ENCODE measurements around the gene IKZF5. TPM values are rescaled to one million over a fixed set of nuclear protein-coding genes. Genes with fewer than 3 reads are reported as not detected.
A peak's percentile ranks its signal among the peaks of the same experiment; 100 is the strongest.

The IKZF5 gene
- total RNA-seq, 5 donors from 2014 or later (not counting 1 experiment from before 2014, with no cell fraction given), result 22.6 to 68.1 (median 29.4) TPM

- ChIA-PET CTCF (interaction anchor here in 1 of 2 donors (1.0 kb wide), 1 partner anchor 24 kb away, joined by 3 read pairs; no protein-coding TSS in a partner anchor), POLR2A (interaction anchor here (0.6 kb wide), 2 partner anchors 25 to 1037 kb away, joined by 3 to 4 read pairs; no protein-coding TSS in a partner anchor)
- WGBS (ENCODE audit: insufficient coverage), result 91% methylated on average over 3 of the region's 5 CpGs
- ATAC-seq (replicated peaks in 1 of 4), result no peak
- H3K36me3 ChIP-seq (ENCODE audit: control insufficient read depth in 2 of 2, extremely low read depth in 1 of 2, insufficient read depth in 1 of 2, low read length in 1 of 2), result no peaks in the 10 kb centered on the region
- no peak overlapping the region for H3K4me3 ChIP-seq (ENCODE audit: control insufficient read depth in 1 of 2, extremely low read depth in 1 of 2, low read length in 1 of 2)
- H3K27ac ChIP-seq (ENCODE audit: low read length), result no peak overlapping the region
- peaks cover 3 to 18% of the 10 kb centered on the region in 2 experiments for H3K4me1 ChIP-seq (ENCODE audit: control insufficient read depth in 1 of 2, extremely low read depth in 1 of 2, insufficient read depth in 2 of 2, low read length in 2 of 2)
- H3K9me3 ChIP-seq, result no peaks in the 10 kb centered on the region
- H3K27me3 ChIP-seq (replicated peaks in 1 of 2; ENCODE audit: control insufficient read depth in 2 of 2, extremely low read depth in 1 of 2, insufficient read depth in 2 of 2, low read length in 1 of 2), result peaks cover 0 to 5% of the 10 kb centered on the region in 2 experiments
- no peak for DNase-seq
- peaks cover 0 to 8% (median 3%) of the 10 kb centered on the region in 3 donors for H3K9me3 Mint-ChIP-seq
- no peak overlapping the region for H3K27ac Mint-ChIP-seq
- peaks cover 4 to 5% of the 10 kb centered on the region in 2 donors for H3K27me3 Mint-ChIP-seq
- H3K36me3 Mint-ChIP-seq, result peaks cover 5% of the 10 kb centered on the region
- H3K4me3 Mint-ChIP-seq, result no peak overlapping the region
- peaks cover 20 to 30% (median 23%) of the 10 kb centered on the region in 3 donors for H3K4me1 Mint-ChIP-seq
Observed at GRCh38 chr10:122957474-122957873, 51.1 kb downstream of the IKZF5 start.

- peaks cover 27 to 38% (median 28%) of the 10 kb centered on the region in 3 donors for H3K4me1 Mint-ChIP-seq
- peaks cover 0 to 8% (median 4%) of the 10 kb centered on the region in 3 donors for H3K9me3 Mint-ChIP-seq
- H3K27ac Mint-ChIP-seq, result peak overlapping the region in 1 of 2 donors; percentile 0
- no peaks in the 10 kb centered on the region for H3K9me3 ChIP-seq
- no peak overlapping the region for H3K27ac ChIP-seq (ENCODE audit: low read length)
- ATAC-seq (replicated peaks in 1 of 4) (no peak), DNase-seq (no peak)
- no CpG with 5 or more reads among the region's 1 CpG for WGBS (ENCODE audit: insufficient coverage)
- H3K27me3 Mint-ChIP-seq, result no peaks in the 10 kb centered on the region
- no peaks in the 10 kb centered on the region for H3K36me3 ChIP-seq (ENCODE audit: control insufficient read depth in 2 of 2, extremely low read depth in 1 of 2, insufficient read depth in 1 of 2, low read length in 1 of 2)
- H3K36me3 Mint-ChIP-seq, result peaks cover 6% of the 10 kb centered on the region
- peaks cover 0 to 5% of the 10 kb centered on the region in 2 experiments for H3K27me3 ChIP-seq (replicated peaks in 1 of 2; ENCODE audit: control insufficient read depth in 2 of 2, extremely low read depth in 1 of 2, insufficient read depth in 2 of 2, low read length in 1 of 2)
- H3K4me3 Mint-ChIP-seq, result no peak overlapping the region
- peaks cover 3 to 18% of the 10 kb centered on the region in 2 experiments for H3K4me1 ChIP-seq (ENCODE audit: control insufficient read depth in 1 of 2, extremely low read depth in 1 of 2, insufficient read depth in 2 of 2, low read length in 2 of 2)
- CTCF ChIA-PET, result interaction anchor here (0.6 to 0.9 kb wide), 3 partner anchors 11 to 178 kb away, joined by 3 to 6 read pairs (median 3); no protein-coding TSS in a partner anchor
- H3K4me3 ChIP-seq (ENCODE audit: control insufficient read depth in 1 of 2, extremely low read depth in 1 of 2, low read length in 1 of 2), result no peak overlapping the region
- POLR2A ChIA-PET, result no interaction called here
Observed at GRCh38 chr10:122955892-122956291, 52.7 kb downstream of the IKZF5 start.

- ATAC-seq (replicated peaks in 1 of 4), result no peak
- Histone ChIP-seq H3K4me1 (ENCODE audit: control insufficient read depth in 1 of 2, extremely low read depth in 1 of 2, insufficient read depth in 2 of 2, low read length in 2 of 2) (peaks cover 3 to 18% of the 10 kb centered on the region in 2 experiments), H3K27me3 (replicated peaks in 1 of 2; ENCODE audit: control insufficient read depth in 2 of 2, extremely low read depth in 1 of 2, insufficient read depth in 2 of 2, low read length in 1 of 2) (peaks cover 0 to 4% of the 10 kb centered on the region in 2 experiments), H3K27ac (ENCODE audit: low read length) (peak overlapping the region; percentile 40), H3K36me3 (ENCODE audit: control insufficient read depth in 2 of 2, extremely low read depth in 1 of 2, insufficient read depth in 1 of 2, low read length in 1 of 2) (no peaks in the 10 kb centered on the region), H3K9me3 (no peaks in the 10 kb centered on the region), H3K4me3 (ENCODE audit: control insufficient read depth in 1 of 2, extremely low read depth in 1 of 2, low read length in 1 of 2) (peak overlapping the region; percentile 15 to 89)
- peak overlapping the region in 1 of 2 donors; percentile 28 for H3K27ac Mint-ChIP-seq
- ChIA-PET CTCF (interaction anchor here in 1 of 2 donors (1.6 kb wide), 1 partner anchor 25 kb away, joined by 5 read pairs; the partner anchor contains the start of gene PSTK), POLR2A (interaction anchor here in 1 of 2 donors (0.9 kb wide), 1 partner anchor 26 kb away, joined by 3 read pairs; no protein-coding TSS in a partner anchor)
- H3K9me3 Mint-ChIP-seq, result peaks cover 0 to 8% (median 4%) of the 10 kb centered on the region in 3 donors
- peaks cover 36 to 45% (median 36%) of the 10 kb centered on the region in 3 donors for H3K4me1 Mint-ChIP-seq
- peak overlapping the region; percentile 83 to 91 (median 88) for H3K4me3 Mint-ChIP-seq
- DNase-seq, result no peak
- H3K36me3 Mint-ChIP-seq, result peaks cover 14% of the 10 kb centered on the region
- no peaks in the 10 kb centered on the region for H3K27me3 Mint-ChIP-seq
- 91% methylated on average over 10 of the region's 13 CpGs for WGBS (ENCODE audit: insufficient coverage)
Observed at GRCh38 chr10:122954731-122955050, 53.9 kb downstream of the IKZF5 start.

GRCh38 chr10:122953902-122954730, 54.5 kb downstream of the IKZF5 start, which contains the start of gene C10orf88:
Gene C10orf88 (minus strand): TSS chr10:122954227. CDS start chr10:122954178, 49 bp downstream.
- H3K27me3 ChIP-seq (replicated peaks in 1 of 2; ENCODE audit: control insufficient read depth in 2 of 2, extremely low read depth in 1 of 2, insufficient read depth in 2 of 2, low read length in 1 of 2), result peaks cover 0 to 2% of the 10 kb centered on the region in 2 experiments
- H3K4me3 ChIP-seq (ENCODE audit: control insufficient read depth in 1 of 2, extremely low read depth in 1 of 2, low read length in 1 of 2), result peak within 1 kb of the TSS; percentile 74 to 89
- ATAC-seq (replicated peaks in 1 of 4) (peak; percentile 94 to 99 (median 97)), DNase-seq (peak; percentile 90 to 99 (median 96))
- no peaks in the 10 kb centered on the region for H3K9me3 ChIP-seq
- peak within 1 kb of the TSS; percentile 83 to 91 (median 88) for H3K4me3 Mint-ChIP-seq
- H3K4me1 Mint-ChIP-seq, result peaks cover 36 to 47% (median 37%) of the 10 kb centered on the region in 3 donors
- WGBS (ENCODE audit: insufficient coverage), result 1% methylated on average over 62 of the region's 77 CpGs
- POLR2A ChIA-PET, result interaction anchor here in 1 of 2 donors (0.9 kb wide), 1 partner anchor 27 kb away, joined by 3 read pairs; no protein-coding TSS in a partner anchor
- H3K27me3 Mint-ChIP-seq, result no peaks in the 10 kb centered on the region
- peaks cover 3 to 18% of the 10 kb centered on the region in 2 experiments for H3K4me1 ChIP-seq (ENCODE audit: control insufficient read depth in 1 of 2, extremely low read depth in 1 of 2, insufficient read depth in 2 of 2, low read length in 2 of 2)
- H3K27ac ChIP-seq (ENCODE audit: low read length), result peak within 1 kb of the TSS; percentile 49
- peak within 1 kb of the TSS; percentile 75 to 88 for H3K27ac Mint-ChIP-seq
- H3K9me3 Mint-ChIP-seq, result peaks cover 0 to 8% (median 4%) of the 10 kb centered on the region in 3 donors
- H3K36me3 Mint-ChIP-seq, result peaks cover 18% of the 10 kb centered on the region
- CTCF ChIA-PET, result interaction anchor here (0.5 to 1.6 kb wide), 3 partner anchors 26 to 985 kb away, joined by 3 to 5 read pairs (median 5); partner anchors contain the start of gene PSTK (in 1 of the 2)
- H3K36me3 ChIP-seq (ENCODE audit: control insufficient read depth in 2 of 2, extremely low read depth in 1 of 2, insufficient read depth in 1 of 2, low read length in 1 of 2), result peaks cover 0 to 2% of the 10 kb centered on the region in 2 donors

GRCh38 chr10:122949296-122949695, 59.3 kb downstream of the IKZF5 start:
- no CpG with 5 or more reads among the region's 3 CpGs for WGBS (ENCODE audit: insufficient coverage)
- Mint-ChIP-seq H3K4me1 (peaks cover 30 to 32% (median 31%) of the 10 kb centered on the region in 3 donors), H3K27me3 (no peaks in the 10 kb centered on the region), H3K36me3 (peaks cover 41% of the 10 kb centered on the region), H3K9me3 (peaks cover 0 to 4% (median 3%) of the 10 kb centered on the region in 3 donors), H3K4me3 (no peak overlapping the region), H3K27ac (no peak overlapping the region)
- ChIA-PET POLR2A (no interaction called here), CTCF (no interaction called here)
- Histone ChIP-seq H3K27ac (ENCODE audit: low read length) (no peak overlapping the region), H3K4me1 (ENCODE audit: control insufficient read depth in 1 of 2, extremely low read depth in 1 of 2, insufficient read depth in 2 of 2, low read length in 2 of 2) (peaks cover 3 to 12% of the 10 kb centered on the region in 2 experiments), H3K4me3 (ENCODE audit: control insufficient read depth in 1 of 2, extremely low read depth in 1 of 2, low read length in 1 of 2) (no peak overlapping the region), H3K36me3 (ENCODE audit: control insufficient read depth in 2 of 2, extremely low read depth in 1 of 2, insufficient read depth in 1 of 2, low read length in 1 of 2) (peaks cover 0 to 18% of the 10 kb centered on the region in 2 donors), H3K9me3 (no peaks in the 10 kb centered on the region), H3K27me3 (replicated peaks in 1 of 2; ENCODE audit: control insufficient read depth in 2 of 2, extremely low read depth in 1 of 2, insufficient read depth in 2 of 2, low read length in 1 of 2) (no peaks in the 10 kb centered on the region)
- ATAC-seq (replicated peaks in 1 of 4), result no peak
- DNase-seq, result no peak

Data from T-cell (primary cell).